HepG2 (cell line): ENCODE results near the gene NBEAL1. TPM values are rescaled to one million over a fixed set of nuclear protein-coding genes. Genes with fewer than 3 reads are reported as not detected.

Experiments used
- BHLHE40 ChIP-seq: IDR thresholded peaks from 2 replicates; pipeline ENCODE4 v1.6.1; 2011; ENCODE audit warnings: low read length, improper control_type of control experiment
- BRCA1 ChIP-seq: sonication (generic); formaldehyde crosslinking; IDR thresholded peaks from 2 replicates; pipeline ENCODE4 v1.4.0; 2020; ENCODE audit warnings: missing genetic modification reagents
- CC2D1A ChIP-seq: sonication (generic); formaldehyde crosslinking; IDR thresholded peaks from 2 replicates; pipeline ENCODE4 v1.8.1; 2023; ENCODE audit warnings: mild to moderate bottlenecking, missing genetic modification reagents
- E2F1 ChIP-seq: sonication (generic); formaldehyde crosslinking; IDR thresholded peaks from 2 replicates; pipeline ENCODE4 v1.5.0; 2020; ENCODE audit warnings: missing genetic modification reagents
- HIVEP1 ChIP-seq: sonication (generic); formaldehyde crosslinking; IDR thresholded peaks from 2 replicates; pipeline ENCODE4 v1.4.0; 2020; ENCODE audit warnings: mild to moderate bottlenecking, missing genetic modification reagents
- HNRNPK ChIP-seq: fragments of 200-400 bp; formaldehyde crosslinking; IDR thresholded peaks from 2 replicates; pipeline ENCODE4 v1.6.1; 2018; ENCODE audit warnings: low read length, low read depth, moderate library complexity, mild to moderate bottlenecking; ENCODE audit not compliant: poor library complexity, severe bottlenecking
- NFE2L1 ChIP-seq: sonication (generic); formaldehyde crosslinking; IDR thresholded peaks from 2 replicates; pipeline ENCODE4 v1.4.0; 2020; ENCODE audit warnings: missing genetic modification reagents, mild to moderate bottlenecking, borderline replicate concordance
- TAF1 ChIP-seq: sonication (generic); formaldehyde crosslinking; IDR thresholded peaks from 2 replicates; pipeline ENCODE4 v1.4.0; 2020; ENCODE audit warnings: missing genetic modification reagents
- TEAD2 ChIP-seq: sonication (generic); formaldehyde crosslinking; IDR thresholded peaks from 2 replicates; pipeline ENCODE4 v1.9.0; 2021; ENCODE audit warnings: missing genetic modification reagents
- TGIF2 ChIP-seq: IDR thresholded peaks from 2 replicates; pipeline ENCODE4 v1.6.1; 2016; ENCODE audit warnings: control low read depth, missing compliant biosample characterization
- TOE1 ChIP-seq: sonication (generic); formaldehyde crosslinking; IDR thresholded peaks from 2 replicates; pipeline ENCODE4 v1.4.0; 2020; ENCODE audit warnings: mild to moderate bottlenecking, missing genetic modification reagents
- ZKSCAN1 ChIP-seq: fragments of 150-350 bp; IDR thresholded peaks from 2 replicates; pipeline ENCODE4 v1.6.1; 2014; ENCODE audit warnings: low read length
- ZNF33A ChIP-seq: sonication (generic); formaldehyde crosslinking; IDR thresholded peaks from 2 replicates; pipeline ENCODE4 v1.5.1; 2020; ENCODE audit warnings: missing genetic modification reagents, mild to moderate bottlenecking, moderate library complexity, borderline replicate concordance
- ZNF557 ChIP-seq: sonication (generic); formaldehyde crosslinking; IDR thresholded peaks from 2 replicates; pipeline ENCODE4 v1.4.0; 2020; ENCODE audit warnings: missing genetic modification reagents
- ZNF740 ChIP-seq: sonication (generic); formaldehyde crosslinking; IDR thresholded peaks from 2 replicates; pipeline ENCODE4 v1.4.0; 2020; ENCODE audit warnings: missing genetic modification reagents
- ZNF746 ChIP-seq: sonication (generic); formaldehyde crosslinking; IDR thresholded peaks from 2 replicates; pipeline ENCODE4 v1.8.0; 2022; ENCODE audit warnings: mild to moderate bottlenecking, missing genetic modification reagents
- polyA plus RNA-seq, 8 experiments: library from polyadenylated mRNA; depleted of rRNA in 3 of 8; stranded (reverse) in 7 of 8; unstranded in 1 of 8; fragments of >200 nt; fragmentation: Illumina TruSeq in 4 of 8; extraction: Trizol in 4 of 8; gene quantifications; 2 replicates each; pipeline versions ENCODE4 v1.2.1 to v1.2.3, GENCODE V29; 2011 to 2016; ENCODE audit warnings: low read depth in 4 of 8, missing spikeins in 1 of 8, mixed read lengths in 1 of 8; ENCODE audit not compliant: insufficient read depth in 1 of 8
- total RNA-seq, 5 experiments: library from RNA; depleted of rRNA; stranded (reverse); fragments of >200 nt; fragmentation: Illumina TruSeq; extraction: Trizol; gene quantifications; 2 replicates each; pipeline ENCODE4 v1.2.3, GENCODE V29; 2016; ENCODE audit warnings: low read depth in 1 of 5
- TF ChIP-seq, protein P1 (sequence below), 2 experiments: fragments of 450-650 bp in 1 of 2; sonication (generic) in 1 of 2; formaldehyde crosslinking in 1 of 2; IDR thresholded peaks; 2 replicates each; pipeline versions ENCODE4 v1.6.1 to v1.8.0; 2016 to 2022; ENCODE audit warnings: antibody characterized with exemption in 1 of 2, mild to moderate bottlenecking in 1 of 2, missing genetic modification reagents in 1 of 2
- TF ChIP-seq, protein P2 (sequence below): sonication (generic); formaldehyde crosslinking; IDR thresholded peaks from 2 replicates; pipeline ENCODE4 v1.4.0; 2020; ENCODE audit warnings: missing genetic modification reagents

NBEAL1 gene
- total and polyA plus RNA-seq, 2 of the 13 experiments (the other 11 are each of a cell fraction or from before 2014, with no cell fraction given) = 6.4 to 15.7 TPM

DNA sequence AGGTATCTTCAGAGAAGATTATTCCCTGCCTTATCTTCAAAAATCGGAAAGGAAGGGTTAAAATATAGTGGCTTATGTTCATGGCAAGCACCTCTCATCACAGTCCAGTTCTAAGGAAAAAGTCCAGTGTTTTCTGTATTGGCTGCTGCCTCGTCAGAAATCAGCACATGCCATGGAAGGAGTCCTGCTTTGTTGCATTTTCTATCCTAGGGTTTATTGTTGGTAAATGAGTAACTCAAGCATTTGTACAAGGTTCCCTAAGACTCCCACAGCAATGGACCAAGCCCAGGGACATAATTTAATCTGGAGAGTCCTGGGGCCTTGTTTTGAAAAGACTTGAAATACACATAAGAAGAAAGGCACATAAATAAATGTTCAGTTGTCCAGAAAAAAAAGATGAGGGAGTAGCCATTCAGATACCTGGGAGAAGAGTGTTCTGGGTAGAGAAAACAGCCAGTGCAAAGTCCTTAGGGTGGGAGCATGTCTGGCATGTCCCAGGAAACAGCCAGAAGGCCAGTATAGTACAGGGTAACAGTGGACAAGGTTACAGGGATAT, 26.4 kb downstream of the NBEAL1 start (continued):
- TF ChIP-seq NFE2L1 (CRISPR knock-in tag) = no peak
- TF ChIP-seq, protein P1, sequence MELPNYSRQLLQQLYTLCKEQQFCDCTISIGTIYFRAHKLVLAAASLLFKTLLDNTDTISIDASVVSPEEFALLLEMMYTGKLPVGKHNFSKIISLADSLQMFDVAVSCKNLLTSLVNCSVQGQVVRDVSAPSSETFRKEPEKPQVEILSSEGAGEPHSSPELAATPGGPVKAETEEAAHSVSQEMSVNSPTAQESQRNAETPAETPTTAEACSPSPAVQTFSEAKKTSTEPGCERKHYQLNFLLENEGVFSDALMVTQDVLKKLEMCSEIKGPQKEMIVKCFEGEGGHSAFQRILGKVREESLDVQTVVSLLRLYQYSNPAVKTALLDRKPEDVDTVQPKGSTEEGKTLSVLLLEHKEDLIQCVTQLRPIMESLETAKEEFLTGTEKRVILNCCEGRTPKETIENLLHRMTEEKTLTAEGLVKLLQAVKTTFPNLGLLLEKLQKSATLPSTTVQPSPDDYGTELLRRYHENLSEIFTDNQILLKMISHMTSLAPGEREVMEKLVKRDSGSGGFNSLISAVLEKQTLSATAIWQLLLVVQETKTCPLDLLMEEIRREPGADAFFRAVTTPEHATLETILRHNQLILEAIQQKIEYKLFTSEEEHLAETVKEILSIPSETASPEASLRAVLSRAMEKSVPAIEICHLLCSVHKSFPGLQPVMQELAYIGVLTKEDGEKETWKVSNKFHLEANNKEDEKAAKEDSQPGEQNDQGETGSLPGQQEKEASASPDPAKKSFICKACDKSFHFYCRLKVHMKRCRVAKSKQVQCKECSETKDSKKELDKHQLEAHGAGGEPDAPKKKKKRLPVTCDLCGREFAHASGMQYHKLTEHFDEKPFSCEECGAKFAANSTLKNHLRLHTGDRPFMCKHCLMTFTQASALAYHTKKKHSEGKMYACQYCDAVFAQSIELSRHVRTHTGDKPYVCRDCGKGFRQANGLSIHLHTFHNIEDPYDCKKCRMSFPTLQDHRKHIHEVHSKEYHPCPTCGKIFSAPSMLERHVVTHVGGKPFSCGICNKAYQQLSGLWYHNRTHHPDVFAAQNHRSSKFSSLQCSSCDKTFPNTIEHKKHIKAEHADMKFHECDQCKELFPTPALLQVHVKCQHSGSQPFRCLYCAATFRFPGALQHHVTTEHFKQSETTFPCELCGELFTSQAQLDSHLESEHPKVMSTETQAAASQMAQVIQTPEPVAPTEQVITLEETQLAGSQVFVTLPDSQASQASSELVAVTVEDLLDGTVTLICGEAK (IDR thresholded peaks at IDR 0.05) = no peak
- TF ChIP-seq, protein P1 (CRISPR knock-in tag; IDR thresholded peaks at IDR 0.05) = peak; percentile 87
- TF ChIP-seq TGIF2 (CRISPR knock-in tag) = no peak
- TF ChIP-seq HNRNPK = no peak
- TF ChIP-seq, protein P2, sequence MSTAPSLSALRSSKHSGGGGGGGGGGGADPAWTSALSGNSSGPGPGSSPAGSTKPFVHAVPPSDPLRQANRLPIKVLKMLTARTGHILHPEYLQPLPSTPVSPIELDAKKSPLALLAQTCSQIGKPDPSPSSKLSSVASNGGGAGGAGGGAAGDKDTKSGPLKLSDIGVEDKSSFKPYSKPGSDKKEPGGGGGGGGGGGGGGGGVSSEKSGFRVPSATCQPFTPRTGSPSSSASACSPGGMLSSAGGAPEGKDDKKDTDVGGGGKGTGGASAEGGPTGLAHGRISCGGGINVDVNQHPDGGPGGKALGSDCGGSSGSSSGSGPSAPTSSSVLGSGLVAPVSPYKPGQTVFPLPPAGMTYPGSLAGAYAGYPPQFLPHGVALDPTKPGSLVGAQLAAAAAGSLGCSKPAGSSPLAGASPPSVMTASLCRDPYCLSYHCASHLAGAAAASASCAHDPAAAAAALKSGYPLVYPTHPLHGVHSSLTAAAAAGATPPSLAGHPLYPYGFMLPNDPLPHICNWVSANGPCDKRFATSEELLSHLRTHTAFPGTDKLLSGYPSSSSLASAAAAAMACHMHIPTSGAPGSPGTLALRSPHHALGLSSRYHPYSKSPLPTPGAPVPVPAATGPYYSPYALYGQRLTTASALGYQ (CRISPR knock-in tag) = 0 out of 2 replicates have a peak, but pooled peaks have one; percentile 25
- no peak for TF ChIP-seq ZNF33A
- TF ChIP-seq ZNF740 = no peak
- TF ChIP-seq TOE1 = 0 out of 2 replicates have a peak, but pooled peaks have one; percentile 24
- no peak for TF ChIP-seq TEAD2 (CRISPR knock-in tag)
- 0 out of 2 replicates have a peak, but pooled peaks have one; percentile 29 for TF ChIP-seq E2F1
- TF ChIP-seq ZNF557 (CRISPR knock-in tag) = peak; percentile 40; the same call in 1 of the 2 replicates
- no peak for TF ChIP-seq ZKSCAN1
- no peak for TF ChIP-seq ZNF746 (CRISPR knock-in tag)
- no peak for TF ChIP-seq BHLHE40
- no peak for TF ChIP-seq HIVEP1 (CRISPR knock-in tag)
- TF ChIP-seq BRCA1 (CRISPR knock-in tag) = no peak
- no peak for TF ChIP-seq TAF1
- peak; percentile 58; the same call in 1 of the 2 replicates for TF ChIP-seq CC2D1A (CRISPR knock-in tag)
